NCI-H524 treated with DMSO at 0.1 percent for 48 hours (cell line): Measurements from ENCODE around the gene TMPRSS5.
A peak's percentile ranks its signal among the peaks of the same experiment; 100 is the strongest.

ENCODE experiments used
- DNase-seq: peaks from one replicate; lab custom pipeline; 2025; lab: John Stamatoyannopoulos, UW

The TMPRSS5 gene

GRCh38 chr11:113670149-113670830, 35.8 kb downstream of the TMPRSS5 start:
- no peak for DNase-seq

- DNase-seq: no peak
These were observed 37.9 kb downstream of the TMPRSS5 start for GRCh38 chr11:113668255-113668654.

- DNase-seq: no peak
These were observed 38.3 kb downstream of the TMPRSS5 start for GRCh38 chr11:113667801-113668200.

- no peak for DNase-seq
These were observed 39.5 kb downstream of the TMPRSS5 start for GRCh38 chr11:113666584-113666983.

- DNase-seq: no peak
These were observed 41.0 kb downstream of the TMPRSS5 start for GRCh38 chr11:113664981-113665710.

- peak; percentile 40 for DNase-seq
These were observed 41.8 kb downstream of the TMPRSS5 start for GRCh38 chr11:113664069-113664980.

GRCh38 chr11:113663567-113663966, 42.5 kb downstream of the TMPRSS5 start:
- no peak for DNase-seq

- no peak for DNase-seq
These were observed 50.3 kb downstream of the TMPRSS5 start for GRCh38 chr11:113655771-113656170.

- no peak for DNase-seq
These were observed 55.1 kb downstream of the TMPRSS5 start for GRCh38 chr11:113651023-113651422.

- DNase-seq: no peak
These were observed 56.8 kb downstream of the TMPRSS5 start for GRCh38 chr11:113649311-113649710.

GRCh38 chr11:113647856-113648255, 58.3 kb downstream of the TMPRSS5 start:
- no peak for DNase-seq

- DNase-seq: no peak
These were observed 59.0 kb downstream of the TMPRSS5 start for GRCh38 chr11:113647108-113647507.

GRCh38 chr11:113645593-113646349, 60.3 kb downstream of the TMPRSS5 start:
- no peak for DNase-seq

- DNase-seq: no peak
These were observed 61.5 kb downstream of the TMPRSS5 start for GRCh38 chr11:113644605-113645004.

GRCh38 chr11:113643701-113644100, 62.4 kb downstream of the TMPRSS5 start:
- no peak for DNase-seq

GRCh38 chr11:113643006-113643585, 63.0 kb downstream of the TMPRSS5 start:
- DNase-seq: no peak

- no peak for DNase-seq
These were observed 64.0 kb downstream of the TMPRSS5 start for GRCh38 chr11:113642090-113642489.

GRCh38 chr11:113638376-113638775, 67.7 kb downstream of the TMPRSS5 start:
- no peak for DNase-seq

- no peak for DNase-seq
These were observed 68.5 kb downstream of the TMPRSS5 start for GRCh38 chr11:113637636-113638035.
